HG02610 (cell line): Measurements from ENCODE around the gene BRINP2.

Experiments used
- ATAC-seq: cut with Tn5 transposase; IDR thresholded peaks from one replicate; pipeline ENCODE4 v1.9.1; 2021; ENCODE audit warnings: mild to moderate bottlenecking, moderate library complexity; ENCODE audit not compliant: unreplicated experiment

BRINP2 gene

DNA sequence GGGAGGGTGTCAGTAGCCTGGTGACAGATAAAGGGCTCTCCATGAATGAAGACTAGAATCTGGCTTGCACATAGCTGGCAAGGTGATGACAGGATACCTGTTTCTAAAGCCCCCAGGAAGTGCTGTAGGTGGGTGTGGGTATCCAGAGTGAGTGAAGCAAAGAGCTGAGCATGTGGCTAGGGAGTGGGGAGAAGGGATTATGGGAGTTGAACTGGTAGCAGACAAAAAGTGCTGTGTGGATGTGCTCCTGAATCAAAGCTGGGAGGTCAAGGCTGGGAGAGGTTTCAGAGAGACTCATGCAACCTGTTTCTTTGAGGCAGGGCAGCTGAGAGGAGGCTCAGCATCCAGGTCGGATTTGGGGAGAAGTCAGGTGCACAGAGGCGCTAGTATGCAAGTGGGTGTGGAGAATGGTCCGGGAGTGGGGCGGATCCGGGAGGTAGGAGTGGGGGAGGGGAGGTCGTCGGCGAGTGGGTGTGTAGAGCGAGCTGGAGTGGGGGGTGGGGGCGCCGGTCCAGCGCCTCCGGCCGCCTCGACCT is 6.8 kb upstream of the BRINP2 start:
- ATAC-seq = no peak

DNA sequence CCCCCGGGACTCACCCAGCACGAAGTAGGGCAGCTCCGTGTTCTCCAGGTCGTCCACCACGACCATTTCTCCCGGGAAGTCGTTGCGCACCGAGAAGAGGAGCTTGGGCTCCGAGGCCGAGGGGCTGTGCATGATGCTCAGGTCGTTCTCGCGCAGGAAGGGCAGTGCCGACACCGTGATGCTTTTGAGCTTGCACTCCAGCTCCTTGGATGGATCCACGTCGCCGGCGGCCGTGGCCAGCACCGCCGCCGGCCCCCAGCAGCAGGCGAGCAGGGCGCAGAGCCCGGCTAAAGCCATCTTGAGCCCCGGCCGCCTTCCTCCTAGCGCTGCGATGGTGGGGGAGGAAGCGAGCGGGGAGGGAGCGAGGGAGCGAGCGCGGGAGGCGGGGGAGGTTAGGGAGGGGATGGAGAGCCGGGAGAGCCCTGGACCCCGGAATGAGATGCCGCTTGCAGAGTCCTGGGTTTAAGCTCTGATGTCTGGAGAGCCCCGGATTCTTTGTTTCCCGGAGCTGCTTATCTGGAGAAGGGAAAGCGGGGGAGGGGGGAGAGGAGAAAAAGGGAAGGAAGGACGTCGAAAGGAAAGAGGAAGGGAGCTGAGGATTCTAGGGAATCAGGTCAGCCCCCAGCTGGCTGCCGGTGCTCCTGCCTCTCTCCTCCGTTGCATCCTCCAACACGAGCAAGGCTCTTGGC is 6.2 kb upstream of the BRINP2 start, which contains the start of gene ASTN1:
ASTN1 (minus strand) TSS at position 333 of the 689 bp plus-strand sequence; CDS start at position 297, 36 bp downstream.
- no peak for ATAC-seq

DNA sequence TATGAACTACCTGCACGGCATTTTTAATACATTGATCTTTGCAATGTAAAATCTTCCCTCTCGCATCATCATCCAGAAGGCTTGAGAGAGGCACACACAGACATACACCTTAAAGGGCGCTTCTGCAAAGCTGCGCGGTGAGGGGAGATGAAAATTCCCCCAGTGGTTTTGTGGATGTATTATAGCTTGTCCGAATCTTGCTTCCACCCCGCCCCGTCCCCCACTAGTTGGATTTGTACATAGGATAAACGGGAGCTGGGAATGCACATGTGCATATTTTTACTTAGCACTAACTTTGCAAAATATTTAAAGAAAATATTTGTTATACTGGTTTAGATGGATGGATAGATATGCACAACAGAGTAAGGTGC is 5.7 kb upstream of the BRINP2 start:
- ATAC-seq = no peak

DNA sequence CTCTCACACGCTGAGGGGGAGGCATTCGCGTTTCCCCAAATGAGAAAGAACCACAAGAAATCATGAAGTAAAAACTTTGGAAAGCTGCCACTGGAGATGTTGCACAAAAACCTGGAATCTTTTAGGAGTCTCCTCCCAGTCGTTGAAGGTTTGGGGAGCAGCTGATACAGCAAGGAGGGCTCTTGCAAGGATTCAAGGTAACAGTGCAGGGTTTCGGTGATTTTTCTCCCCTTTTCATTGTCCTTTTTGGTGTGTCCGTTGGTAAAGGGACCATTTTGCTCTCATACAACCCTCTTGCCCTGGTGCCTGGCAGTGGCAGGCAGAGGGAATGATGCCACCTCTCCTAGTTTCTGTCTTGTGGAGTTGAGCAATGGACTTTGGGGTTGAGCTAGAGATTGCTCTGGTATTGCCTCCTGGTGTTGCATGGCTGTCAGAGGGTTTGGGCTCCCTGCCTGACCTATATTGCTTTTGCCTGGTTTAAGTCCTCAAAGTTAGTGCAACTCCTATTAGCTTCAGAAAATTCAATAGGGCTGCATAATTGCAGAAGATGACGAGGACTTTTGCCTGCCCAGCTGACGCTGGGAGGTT is 872 bp downstream of the BRINP2 start:
- ATAC-seq = no peak

DNA sequence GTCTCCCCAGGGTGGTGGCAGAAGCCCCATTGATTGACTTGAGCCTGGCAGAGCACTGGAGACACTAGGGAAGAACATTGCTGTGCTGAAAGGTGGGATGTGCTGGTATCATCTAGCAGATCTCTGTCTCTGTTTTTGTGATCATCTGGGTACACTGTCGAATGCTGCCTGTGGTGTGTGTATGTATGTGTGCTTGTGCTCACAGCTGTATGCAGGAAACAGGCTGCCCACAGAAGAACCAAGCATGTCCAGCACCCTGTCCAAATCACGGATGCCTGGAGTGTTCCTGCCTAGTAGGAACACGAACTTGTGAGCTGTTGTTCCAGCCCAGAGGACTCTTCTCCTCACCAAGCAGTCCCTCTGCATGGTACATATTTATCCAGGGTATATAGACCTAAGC is 1.5 kb downstream of the BRINP2 start:
- ATAC-seq = no peak

DNA sequence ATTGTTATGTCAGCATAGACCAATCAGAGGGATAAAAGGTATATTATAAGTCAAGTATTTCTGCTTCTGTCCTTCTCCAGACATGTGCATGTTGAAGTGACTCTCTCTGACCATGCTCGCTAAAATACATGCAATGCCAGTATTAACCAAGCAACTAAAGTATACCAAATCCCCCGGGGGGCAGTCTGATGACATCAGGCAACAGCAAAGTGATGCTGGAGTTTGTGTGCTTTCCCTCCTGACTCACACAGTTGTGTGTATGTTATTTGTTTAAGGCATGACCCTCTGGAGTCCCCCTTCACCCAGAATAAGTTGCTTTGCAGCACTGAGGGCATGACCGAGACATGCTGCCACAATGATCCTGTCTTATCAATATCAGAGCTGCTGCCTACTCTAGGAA is 2.1 kb downstream of the BRINP2 start:
- ATAC-seq = no peak

DNA sequence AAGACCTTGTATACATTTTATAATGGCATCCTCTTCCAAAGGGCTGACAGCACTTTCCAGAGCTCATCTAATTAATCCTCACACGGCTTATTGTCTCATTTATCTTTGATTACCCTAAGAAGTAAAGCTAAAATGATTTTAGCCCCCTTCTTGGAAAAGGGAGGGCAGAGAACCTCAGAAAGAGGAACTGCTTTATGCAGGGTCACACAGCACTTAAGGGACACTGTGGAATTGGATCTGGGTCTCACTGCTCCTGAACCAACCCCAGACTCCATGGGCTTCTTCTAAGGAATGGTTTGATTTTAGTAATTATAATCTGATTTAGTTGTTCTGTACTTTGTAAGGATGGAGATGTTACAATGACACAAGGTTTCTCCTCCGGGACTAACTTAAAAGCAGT is 3.2 kb downstream of the BRINP2 start:
- ATAC-seq = no peak

DNA sequence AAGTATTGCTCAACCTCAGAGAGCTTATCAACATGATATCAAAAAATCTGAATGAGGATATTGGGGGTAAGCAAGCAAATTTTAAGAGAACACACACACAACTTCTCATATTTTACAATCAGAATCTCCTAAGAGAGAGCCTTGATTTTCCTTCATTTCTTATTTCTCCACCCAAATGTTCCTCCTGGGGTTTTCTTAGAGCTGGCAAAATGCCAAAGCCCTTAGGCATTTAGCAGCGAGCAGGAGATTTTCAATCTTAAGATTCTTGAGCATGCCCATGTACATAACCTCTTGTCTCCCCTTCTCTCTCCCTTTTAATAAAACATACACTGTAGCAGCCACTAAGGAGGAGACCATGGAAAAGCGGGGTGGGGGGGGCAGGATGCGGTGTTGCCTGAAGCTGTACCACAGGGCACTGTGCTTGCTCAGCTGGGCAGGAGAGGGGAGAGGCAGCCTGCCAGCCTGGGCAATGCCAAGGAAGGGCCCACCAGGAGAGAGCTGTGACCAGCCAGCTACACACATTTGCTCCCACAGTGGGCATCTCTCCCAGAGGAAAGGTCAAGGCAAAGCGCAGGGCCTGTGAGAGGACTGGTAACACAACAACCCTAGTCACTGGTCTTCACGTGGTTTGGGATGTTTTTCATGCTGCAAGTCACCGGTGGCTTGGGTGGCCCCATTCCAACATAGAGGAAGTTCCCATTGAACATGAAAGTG is 4.3 kb downstream of the BRINP2 start:
- ATAC-seq = no peak

DNA sequence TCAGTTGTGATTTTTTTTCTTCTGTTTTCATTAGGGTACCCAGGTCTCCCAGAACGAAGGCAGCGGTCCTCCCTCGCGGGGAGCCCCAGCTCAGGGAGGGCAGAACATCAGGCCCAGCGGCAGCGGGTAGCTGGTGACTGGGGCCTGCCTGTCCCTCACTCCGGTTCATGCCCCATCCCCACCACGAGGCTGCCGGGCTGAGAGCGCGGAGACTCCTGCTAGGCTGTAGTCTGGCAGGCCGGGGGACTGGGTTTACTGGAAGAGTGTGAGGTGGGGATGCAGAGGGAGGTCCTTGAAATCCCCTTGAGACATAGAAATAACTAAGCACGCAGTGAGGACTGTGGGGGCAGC is 10.5 kb downstream of the BRINP2 start:
- ATAC-seq = no peak

DNA sequence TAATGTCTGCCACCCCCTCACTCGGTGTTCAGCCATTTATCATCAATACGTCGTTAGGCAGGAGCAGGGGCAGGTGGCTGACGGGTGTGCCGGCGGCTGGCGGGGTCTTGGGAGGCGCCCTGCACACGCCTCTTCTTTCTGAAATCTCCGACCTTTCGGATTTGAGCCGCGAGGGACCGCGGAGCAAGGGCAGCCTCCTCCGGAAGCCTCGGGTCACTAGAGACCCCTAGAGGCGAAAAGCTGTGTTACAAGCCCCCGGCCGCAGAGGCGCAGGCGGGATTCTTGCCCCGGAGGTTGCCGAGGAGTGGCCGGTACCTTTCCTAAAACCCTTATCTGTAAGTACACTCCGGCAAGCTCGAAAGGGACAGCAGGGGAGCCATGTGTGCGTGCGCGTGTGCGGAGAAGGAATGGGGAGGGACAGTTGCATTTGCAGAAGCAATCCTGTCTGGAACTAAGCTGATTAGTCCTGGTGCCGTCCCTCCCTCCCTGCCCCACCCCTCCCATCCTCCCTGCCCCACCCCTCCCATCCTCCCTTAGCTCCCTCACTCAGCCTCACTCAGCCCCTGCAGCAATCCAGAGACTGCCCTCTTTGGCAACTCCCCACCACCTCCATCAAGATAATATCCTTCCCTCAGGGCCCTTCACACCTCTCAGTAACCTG is 11.0 kb downstream of the BRINP2 start:
- peak; percentile 89 for ATAC-seq

DNA sequence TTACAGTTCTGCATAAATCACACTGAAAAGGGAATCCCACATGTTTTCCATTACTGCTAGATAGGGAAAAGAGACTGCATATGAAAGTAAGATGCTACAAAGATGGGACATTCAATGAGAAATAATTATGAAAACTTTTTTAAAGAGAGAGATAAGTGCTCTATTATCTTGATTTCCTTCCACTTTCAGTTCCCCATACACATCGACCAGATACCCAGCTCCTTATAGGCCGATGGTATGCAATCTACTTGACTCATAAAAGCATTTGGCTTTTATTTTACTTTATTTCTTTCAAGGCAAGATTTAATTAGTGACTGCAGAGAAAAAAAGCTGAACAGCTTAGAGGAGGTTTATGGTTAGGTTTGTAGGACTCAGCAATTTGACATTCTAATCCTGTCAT is 13.1 kb downstream of the BRINP2 start:
- no peak for ATAC-seq

DNA sequence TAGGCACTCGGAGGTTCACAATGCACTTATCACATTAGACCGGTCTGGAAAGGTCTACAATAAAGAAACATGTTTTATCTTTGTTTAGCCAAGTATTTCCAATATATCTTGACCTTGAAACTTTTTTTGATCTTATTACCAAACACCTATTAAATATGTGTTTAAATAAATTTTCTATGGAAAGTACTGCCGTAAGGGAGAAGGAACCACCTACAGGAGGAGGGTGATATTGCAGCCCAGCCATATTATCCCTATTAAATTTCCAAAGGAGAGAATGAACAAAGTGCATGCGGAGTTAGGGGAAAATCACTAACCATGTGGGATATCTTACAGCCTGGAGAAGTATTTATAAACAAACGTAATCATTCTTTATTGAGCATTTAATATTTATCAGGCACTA is 14.5 kb downstream of the BRINP2 start:
- ATAC-seq = no peak

DNA sequence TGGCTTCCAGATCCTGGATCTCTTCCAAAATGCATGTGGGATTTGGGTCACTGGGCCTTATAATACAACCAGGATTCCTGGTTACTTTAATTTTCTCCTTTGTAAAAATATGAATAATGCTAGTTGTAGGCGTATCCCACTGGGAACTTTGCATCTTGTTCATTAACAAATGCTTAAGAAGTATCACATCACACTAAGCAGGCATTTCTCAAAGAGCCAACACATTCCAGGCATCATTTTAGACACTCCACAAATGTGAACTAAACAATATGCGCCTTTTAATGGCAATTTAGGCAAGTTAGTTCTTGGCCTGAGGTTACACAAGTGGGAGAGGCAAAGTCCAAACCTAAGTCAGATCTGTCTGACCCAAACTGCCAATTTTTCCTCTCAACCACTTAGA is 15.9 kb downstream of the BRINP2 start:
- no peak for ATAC-seq

DNA sequence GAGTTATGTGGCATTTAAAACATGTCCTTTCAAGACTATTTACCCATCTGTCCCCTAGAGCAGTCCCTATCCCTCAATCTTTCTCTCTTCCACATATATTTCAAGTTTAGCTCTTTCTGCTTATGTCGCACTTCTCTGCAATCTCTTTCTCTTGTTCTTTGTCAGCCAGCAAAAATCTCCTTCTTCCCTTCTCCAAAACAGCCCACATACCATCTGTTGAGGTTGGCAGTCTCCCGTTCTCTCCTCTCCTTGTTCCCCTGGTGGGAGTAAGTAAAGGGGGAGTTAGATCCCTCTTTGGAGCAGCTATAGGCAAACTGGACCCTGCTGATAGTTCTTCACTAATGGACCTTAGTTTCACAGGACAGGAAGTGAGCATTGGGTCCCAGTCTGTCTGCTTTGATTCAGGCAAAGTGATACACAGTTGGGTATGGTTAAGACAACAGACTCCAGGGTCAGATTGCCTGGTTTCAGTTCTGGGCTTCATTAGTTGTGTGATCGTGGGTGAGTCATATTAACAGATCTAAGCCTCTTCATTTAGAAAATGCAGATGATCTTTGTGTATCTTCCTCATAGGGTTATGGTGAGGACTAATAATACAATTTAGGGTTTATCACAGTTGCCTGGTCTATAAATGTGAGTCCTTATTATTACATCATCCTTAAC is 19.7 kb downstream of the BRINP2 start:
- no peak for ATAC-seq

DNA sequence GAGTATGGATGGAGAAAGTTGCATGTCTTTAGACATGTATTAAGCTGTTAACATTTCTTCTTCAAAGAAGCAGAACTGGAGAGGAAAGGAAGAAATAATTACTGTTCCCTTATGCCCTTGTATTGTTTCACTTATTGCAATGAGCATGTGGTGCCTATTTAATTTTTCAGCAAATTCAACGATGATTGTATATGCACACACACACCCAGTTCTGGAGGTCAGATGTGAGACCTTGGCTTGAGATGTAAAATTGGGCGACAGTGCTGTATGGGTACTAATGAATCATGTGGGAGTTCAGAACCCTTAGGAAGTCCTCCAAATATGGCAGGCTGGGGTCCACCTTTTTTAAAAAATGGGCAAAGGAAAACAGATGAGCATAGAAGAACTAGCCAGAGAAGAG is 27.5 kb downstream of the BRINP2 start:
- no peak for ATAC-seq

DNA sequence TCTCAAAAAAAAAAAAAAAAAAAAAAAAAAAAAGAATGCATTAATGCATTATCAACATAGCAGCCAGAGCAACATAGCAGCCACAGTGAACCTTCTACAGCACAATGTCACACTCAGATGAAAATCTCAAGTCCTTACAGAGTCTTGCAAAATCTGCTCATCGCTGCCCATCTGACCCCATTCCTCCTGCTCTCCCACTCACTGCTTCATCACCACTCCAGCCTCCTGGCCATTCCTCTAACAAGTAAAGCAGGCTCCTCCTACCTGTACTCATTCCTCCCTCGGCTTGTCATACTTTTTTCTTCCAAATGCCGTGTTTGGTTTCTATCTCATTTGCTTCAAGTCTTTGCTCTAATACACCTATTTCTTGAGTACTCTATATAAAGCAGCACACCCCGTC is 29.5 kb downstream of the BRINP2 start:
- ATAC-seq = no peak

DNA sequence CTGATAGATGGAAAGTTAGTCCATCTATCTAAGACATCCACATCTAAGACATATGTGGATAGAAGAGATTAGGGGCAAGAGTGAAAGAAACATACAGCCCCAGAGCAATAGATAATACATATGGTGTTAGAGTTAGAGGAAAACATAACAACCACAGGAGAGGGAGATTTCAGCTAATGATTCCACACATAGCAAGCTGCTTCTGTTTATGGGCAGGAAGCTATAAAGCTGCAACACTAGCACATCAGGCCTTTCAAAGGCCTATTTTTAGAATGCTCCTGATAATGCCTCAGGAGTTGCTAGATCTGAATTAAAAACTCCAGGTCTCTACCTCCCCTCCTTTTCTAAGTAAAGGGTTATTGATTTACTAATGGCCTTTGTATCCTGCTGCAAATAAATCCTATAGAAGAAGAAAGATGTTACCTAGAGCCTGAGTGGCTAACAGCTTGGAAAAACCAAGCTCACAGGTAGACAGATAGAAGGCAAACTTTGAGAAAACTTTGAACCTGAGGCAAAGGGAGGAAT is 36.1 kb downstream of the BRINP2 start:
- no peak for ATAC-seq

DNA sequence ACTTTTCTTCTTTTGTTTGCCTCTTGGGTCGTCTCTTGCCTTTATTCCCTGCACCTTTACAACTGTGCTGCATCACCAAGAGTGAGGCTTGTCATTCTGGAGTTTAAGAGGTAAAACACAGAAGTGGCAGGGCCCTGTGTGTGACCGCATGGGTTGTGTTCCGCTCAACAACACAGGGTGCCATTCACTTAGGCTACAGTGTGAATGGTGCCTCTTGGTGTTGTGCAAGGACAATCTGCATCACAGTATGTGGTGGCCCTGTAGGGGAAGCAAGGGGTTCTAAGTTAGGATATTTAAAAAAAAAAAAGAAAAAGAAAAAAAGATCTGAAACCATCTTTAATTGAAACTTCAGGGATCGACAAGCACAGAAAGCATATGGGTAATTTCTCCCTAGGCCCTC is 38.2 kb downstream of the BRINP2 start:
- ATAC-seq = no peak

DNA sequence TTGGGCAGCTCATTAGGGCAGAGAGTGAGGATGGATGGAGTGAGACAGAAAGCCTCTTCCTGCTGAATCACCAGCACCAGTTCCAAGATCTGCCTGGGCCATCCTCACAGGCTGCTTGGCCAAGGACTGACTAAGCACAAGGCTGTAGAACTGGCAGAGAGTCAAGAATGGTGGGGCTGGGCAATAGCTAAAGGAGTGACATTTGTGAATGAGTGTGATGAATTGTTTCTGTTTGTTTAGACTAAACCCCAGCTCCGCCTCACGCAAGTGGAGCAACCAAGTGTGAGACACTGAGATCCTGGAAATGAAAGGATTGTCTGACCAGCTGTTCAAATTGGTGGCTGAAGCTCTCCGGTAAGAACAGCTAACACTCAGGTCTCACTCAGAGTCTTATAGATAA is 38.6 kb downstream of the BRINP2 start:
- ATAC-seq = no peak

DNA sequence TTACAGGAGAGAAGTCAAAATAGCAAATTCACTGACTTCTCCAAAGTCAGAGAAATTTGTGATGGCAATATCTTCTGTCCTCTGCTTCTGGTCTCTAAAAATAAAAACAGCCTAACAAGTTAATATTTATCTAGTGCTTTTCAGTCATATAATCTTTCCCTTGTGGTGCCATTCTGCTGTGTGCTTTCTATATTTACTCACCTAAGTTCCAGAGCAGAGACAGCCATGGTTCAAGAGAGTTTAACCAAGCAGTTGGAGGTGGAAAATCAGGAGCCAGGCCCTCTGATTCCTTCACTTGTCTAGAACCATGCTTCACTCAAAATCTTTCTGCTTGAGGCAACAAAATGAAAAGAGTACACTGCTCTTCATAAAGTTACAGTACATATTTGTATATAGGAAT is 39.3 kb downstream of the BRINP2 start:
- ATAC-seq = no peak

DNA sequence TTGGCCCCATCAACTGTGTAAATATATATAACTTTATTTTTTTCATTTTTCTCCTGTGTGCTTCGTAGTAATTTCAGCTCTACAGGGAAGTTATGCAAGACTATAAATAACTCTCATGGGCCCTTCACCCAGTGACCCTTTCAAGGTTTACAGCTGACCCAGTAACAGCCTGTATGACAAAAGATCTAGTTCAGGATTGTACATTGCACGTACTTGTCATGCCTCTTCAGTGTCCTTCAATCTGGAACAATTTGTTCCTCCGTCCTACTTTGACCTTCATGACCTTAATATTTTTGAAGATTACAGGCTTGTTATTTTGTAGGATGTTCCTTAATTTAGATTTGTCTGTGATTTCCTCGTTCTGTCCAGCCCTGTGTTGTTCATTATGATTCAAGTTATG is 40.5 kb downstream of the BRINP2 start:
- ATAC-seq = no peak
